Ascending aorta (tissue), 2 donors: Measurements from ENCODE around the gene ACAA2. TPM values are rescaled to one million over a fixed set of nuclear protein-coding genes. Genes with fewer than 3 reads are reported as not detected.

Source experiments
- DNase-seq, 2 donors: peaks; one replicate each; pipeline ENCODE4 v3.0.0-alpha.2; 2019; ENCODE audit warnings: low spot score in 2 of 2
- H3K27ac ChIP-seq, 2 donors: fragments of 200-600 bp; sonication (generic); one replicate each; pipeline ENCODE4 v1.5.1; 2016 to 2017; ENCODE audit warnings: mild to moderate bottlenecking in 1 of 2
- H3K27me3 ChIP-seq: fragments of 200-600 bp; sonication (generic); one replicate; pipeline ENCODE4 v1.5.1; 2017
- H3K36me3 ChIP-seq, 2 donors: fragments of 200-600 bp; sonication (generic); one replicate each; pipeline ENCODE4 v1.5.1; 2016
- H3K4me1 ChIP-seq, 2 donors: fragments of 200-600 bp; sonication (generic); one replicate each; pipeline ENCODE4 v1.5.1; 2016 to 2017; ENCODE audit warnings: mild to moderate bottlenecking in 1 of 2
- H3K4me3 ChIP-seq, 2 donors: fragments of 200-600 bp; sonication (generic); one replicate each; pipeline ENCODE4 v1.5.1; 2016 to 2017; ENCODE audit warnings: mild to moderate bottlenecking in 1 of 2
- H3K9me3 ChIP-seq, 2 donors: fragments of 200-600 bp; sonication (generic); one replicate each; pipeline ENCODE4 v1.5.1; 2016
- CTCF ChIP-seq, 3 experiments: fragments of 200-600 bp in 2 of 3; fragments of 450-650 bp in 1 of 3; sonication (generic) in 2 of 3; IDR thresholded peaks; one replicate each; pipeline ENCODE4 v1.5.1; 2016 to 2019; ENCODE audit warnings: antibody characterized with exemption in 3 of 3, mild to moderate bottlenecking in 1 of 3, moderate library complexity in 1 of 3
- intact Hi-C: fragments of 100-400 bp; cut with DNase I; formaldehyde crosslinking; loops from one replicate; pipeline ENCODE4 v1.15.1; 2023
- total RNA-seq: library from RNA; depleted of rRNA; stranded (reverse); fragments of >200 nt; gene quantifications from one replicate; pipeline ENCODE4 v1.1.0, GENCODE V29; 2016

Gene ACAA2
- total RNA-seq, 1 donor from 2014 or later = 33.4 TPM

GRCh38 chr18:49848115-49848514, 34.8 kb upstream of the ACAA2 start:
- no peak for TF ChIP-seq CTCF (IDR thresholded peaks at IDR 0.05)
- Histone ChIP-seq H3K27ac (no peak overlapping the region), H3K9me3 (no peaks in the 10 kb centered on the region), H3K4me1 (no peaks in the 10 kb centered on the region), H3K27me3 (no peaks in the 10 kb centered on the region), H3K36me3 (no peaks in the 10 kb centered on the region), H3K4me3 (no peak overlapping the region)
- intact Hi-C loops = no loop called here
- DNase-seq = no peak

- DNase-seq = no peak
- Histone ChIP-seq H3K27me3 (no peaks in the 10 kb centered on the region), H3K27ac (no peak overlapping the region), H3K9me3 (no peaks in the 10 kb centered on the region), H3K4me1 (no peaks in the 10 kb centered on the region), H3K36me3 (no peaks in the 10 kb centered on the region), H3K4me3 (no peak overlapping the region)
- TF ChIP-seq CTCF (IDR thresholded peaks at IDR 0.05) = no peak
- intact Hi-C loops = no loop called here
Observed at GRCh38 chr18:49847524-49847923, 34.2 kb upstream of the ACAA2 start.

GRCh38 chr18:49846718-49847470, 33.6 kb upstream of the ACAA2 start:
- Histone ChIP-seq H3K9me3 (no peaks in the 10 kb centered on the region), H3K4me1 (no peaks in the 10 kb centered on the region), H3K4me3 (no peak overlapping the region), H3K36me3 (no peaks in the 10 kb centered on the region), H3K27me3 (no peaks in the 10 kb centered on the region), H3K27ac (no peak overlapping the region)
- no peak for TF ChIP-seq CTCF (IDR thresholded peaks at IDR 0.05)
- no peak for DNase-seq
- intact Hi-C loops = no loop called here

GRCh38 chr18:49846361-49846662, 33.0 kb upstream of the ACAA2 start:
- intact Hi-C loops = no loop called here
- no peak for TF ChIP-seq CTCF (IDR thresholded peaks at IDR 0.05)
- no peak for DNase-seq
- Histone ChIP-seq H3K4me1 (no peaks in the 10 kb centered on the region), H3K4me3 (no peak overlapping the region), H3K9me3 (no peaks in the 10 kb centered on the region), H3K27ac (no peak overlapping the region), H3K27me3 (no peaks in the 10 kb centered on the region), H3K36me3 (no peaks in the 10 kb centered on the region)

- no peak for TF ChIP-seq CTCF (IDR thresholded peaks at IDR 0.05)
- H3K36me3 ChIP-seq = no peaks in the 10 kb centered on the region
- H3K27ac ChIP-seq = no peak overlapping the region
- no peaks in the 10 kb centered on the region for H3K9me3 ChIP-seq
- intact Hi-C loops = no loop called here
- no peak overlapping the region for H3K4me3 ChIP-seq
- no peaks in the 10 kb centered on the region for H3K27me3 ChIP-seq
- DNase-seq = no peak
- no peaks in the 10 kb centered on the region for H3K4me1 ChIP-seq
Observed at GRCh38 chr18:49845629-49846360, 32.5 kb upstream of the ACAA2 start.
